Stimulated activated CD4-positive, alpha-beta T cell treated with anti-CD3 and anti-CD28 coated beads, TNF-alpha, amount 100 ng/mL, for 24 hours (primary cell): ENCODE measurements around the gene NMT2.
"Not testable (repeated sequence)": the region's sequence is repeated elsewhere in the genome, so short reads cannot be mapped to it uniquely, and the experiment has no call there.

Source experiments
- DNase-seq, 3 experiments: peaks; one replicate each; pipeline ENCODE4 v3.0.0-alpha.2; 2020; ENCODE audit warnings: low read depth in 3 of 3

Gene NMT2

DNA sequence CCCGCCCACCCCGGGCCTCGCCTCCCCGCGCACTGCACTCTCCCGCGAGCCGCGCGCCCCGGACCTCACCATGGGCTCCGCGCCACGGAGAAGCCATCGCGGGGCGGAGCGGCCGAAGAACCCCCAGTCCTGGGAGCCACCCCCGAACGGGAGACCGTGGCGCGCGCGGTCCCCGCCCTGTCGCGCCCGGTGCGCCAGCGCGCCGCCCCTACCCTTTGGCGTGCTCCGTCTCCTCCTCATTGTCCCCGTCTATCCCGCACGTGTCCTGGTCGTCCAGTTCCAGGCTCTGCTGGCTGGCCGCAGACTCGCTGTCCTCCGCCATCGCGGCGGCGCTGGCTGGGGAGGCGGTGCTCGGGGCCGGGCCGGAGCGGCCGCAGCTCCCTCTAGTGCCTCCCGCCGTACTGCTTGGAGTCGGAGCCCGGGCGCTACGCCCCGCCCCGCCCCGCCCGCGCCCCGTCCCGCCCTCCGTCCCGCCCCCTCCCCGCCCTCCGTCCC lies at the start of gene NMT2:
Gene NMT2, minus strand, starts transcription at position 403 of the 495 bp plus-strand sequence. Its CDS starts 81 bp downstream, at position 322.
- no peak for DNase-seq

- no peak for DNase-seq
Observed at GRCh38 chr10:15216700-15217099, 48.2 kb upstream of the NMT2 start.

DNA sequence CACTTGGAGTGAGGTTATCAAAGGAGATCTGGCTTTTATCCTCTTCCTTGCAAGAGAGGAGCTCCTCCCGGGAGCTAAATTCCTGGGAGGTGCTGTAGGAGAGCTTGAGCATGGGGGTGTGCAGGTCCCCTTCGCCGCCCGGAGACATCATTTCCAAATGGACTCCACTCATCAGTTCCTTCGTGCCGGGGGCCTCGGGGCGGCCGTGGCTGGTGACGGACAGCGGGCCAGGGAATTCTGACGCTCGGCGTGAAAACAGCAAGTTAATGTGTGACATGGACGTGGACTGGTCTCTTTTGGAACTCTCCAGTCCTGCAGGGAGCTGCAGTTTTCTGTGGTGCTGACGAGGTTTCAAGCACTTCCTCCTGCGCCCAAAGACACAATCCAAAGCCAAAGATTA lies 45.7 kb upstream of the NMT2 start:
- DNase-seq = no peak

- no peak for DNase-seq
Observed at GRCh38 chr10:15213461-15213861, 45.0 kb upstream of the NMT2 start.

DNA sequence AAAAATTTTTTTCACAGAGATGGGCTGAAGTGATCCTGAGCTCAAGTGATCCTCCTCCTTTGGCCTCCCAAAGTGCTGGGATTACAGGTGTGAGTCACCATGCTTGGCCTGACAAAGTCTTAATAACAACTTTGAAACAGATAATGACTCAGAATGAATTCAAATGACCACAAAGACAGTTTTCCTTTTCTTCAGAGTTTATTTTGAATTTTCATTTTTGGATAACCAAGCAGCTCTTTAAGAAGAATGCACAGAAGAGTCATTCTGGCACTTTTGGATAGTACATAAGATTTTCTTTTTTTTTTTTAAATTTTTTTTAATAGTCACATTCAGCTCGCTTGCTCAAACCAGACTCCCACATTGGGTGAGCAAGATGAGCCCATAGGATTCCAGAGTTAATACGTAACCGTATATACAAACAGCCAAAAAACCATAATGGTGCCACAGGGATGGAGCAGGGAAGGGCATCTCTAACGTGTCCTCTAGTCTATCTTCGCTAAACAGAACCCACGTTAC lies 43.0 kb upstream of the NMT2 start:
- DNase-seq = no peak

GRCh38 chr10:15210521-15210920 lies 42.0 kb upstream of the NMT2 start:
- DNase-seq = no peak

GRCh38 chr10:15209827-15210509 lies 41.5 kb upstream of the NMT2 start:
- peak; percentile 70 to 75 (median 73) for DNase-seq

GRCh38 chr10:15208221-15208620 lies 39.7 kb upstream of the NMT2 start:
- DNase-seq = no peak

- not testable (repeated sequence) for DNase-seq
Observed at GRCh38 chr10:15207410-15207809, 38.9 kb upstream of the NMT2 start.

DNA sequence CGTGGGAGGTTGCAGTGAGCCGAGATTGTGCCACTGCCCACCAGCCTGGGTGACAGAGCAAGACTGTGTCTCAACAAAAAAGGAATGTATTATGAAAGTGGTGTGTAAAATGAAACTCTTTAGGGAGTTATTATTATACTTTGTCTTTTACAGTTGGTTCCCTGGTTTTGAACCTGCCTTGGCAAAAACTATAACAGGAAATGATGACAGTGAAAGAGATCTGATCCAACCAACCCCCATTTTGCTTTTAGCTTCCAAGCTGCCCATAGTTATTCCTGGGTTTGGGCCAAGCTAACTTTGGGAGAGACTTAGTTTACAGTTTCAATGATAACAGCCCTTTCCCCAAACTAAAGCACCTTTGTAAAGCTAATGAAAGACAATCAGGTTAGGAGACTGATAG lies 34.1 kb upstream of the NMT2 start:
- no peak for DNase-seq

- DNase-seq = not testable (repeated sequence)
Observed at GRCh38 chr10:15202301-15202621, 33.8 kb upstream of the NMT2 start.

GRCh38 chr10:15201589-15202300 lies 33.3 kb upstream of the NMT2 start:
- no peak for DNase-seq

- no peak for DNase-seq
Observed at GRCh38 chr10:15200626-15201025, 32.1 kb upstream of the NMT2 start.

DNA sequence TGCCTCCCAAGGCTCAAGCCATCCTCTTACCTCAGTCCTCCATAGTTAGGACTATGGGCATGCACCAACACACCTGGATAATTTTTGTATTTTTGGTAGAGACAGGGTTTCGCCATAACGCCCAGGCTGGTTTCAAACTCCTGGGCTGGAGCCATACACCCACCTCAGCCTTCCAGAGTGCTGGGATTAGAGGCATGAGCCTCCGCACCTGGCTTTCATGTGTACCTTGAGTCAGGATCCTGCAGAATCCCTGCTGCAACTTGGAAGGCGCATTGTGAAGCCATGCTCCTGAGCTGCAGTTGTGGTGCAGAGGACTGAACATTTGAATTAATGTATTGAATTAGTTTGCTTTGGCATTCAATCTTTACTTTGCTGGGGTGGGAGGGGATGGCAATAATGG lies 29.4 kb upstream of the NMT2 start:
- DNase-seq = no peak

DNA sequence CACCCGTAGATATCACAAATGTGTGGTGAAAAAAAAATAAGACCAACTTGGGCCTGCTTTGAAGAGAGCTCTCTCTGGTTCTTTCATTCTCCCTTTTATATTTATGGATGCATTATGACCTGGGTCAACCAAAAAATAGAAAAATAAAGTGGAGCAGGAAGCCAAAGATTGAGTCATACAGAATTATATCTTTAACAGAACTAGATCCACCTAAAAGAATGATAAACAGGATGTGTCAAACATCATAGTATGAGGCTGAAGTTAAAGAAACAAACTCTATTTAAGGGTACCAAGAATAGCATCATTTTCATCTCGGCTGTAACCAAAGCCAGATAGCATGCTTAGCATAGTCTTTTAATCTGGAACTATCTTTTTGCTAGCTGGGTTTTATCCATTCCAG lies 28.8 kb upstream of the NMT2 start:
- no peak for DNase-seq

DNA sequence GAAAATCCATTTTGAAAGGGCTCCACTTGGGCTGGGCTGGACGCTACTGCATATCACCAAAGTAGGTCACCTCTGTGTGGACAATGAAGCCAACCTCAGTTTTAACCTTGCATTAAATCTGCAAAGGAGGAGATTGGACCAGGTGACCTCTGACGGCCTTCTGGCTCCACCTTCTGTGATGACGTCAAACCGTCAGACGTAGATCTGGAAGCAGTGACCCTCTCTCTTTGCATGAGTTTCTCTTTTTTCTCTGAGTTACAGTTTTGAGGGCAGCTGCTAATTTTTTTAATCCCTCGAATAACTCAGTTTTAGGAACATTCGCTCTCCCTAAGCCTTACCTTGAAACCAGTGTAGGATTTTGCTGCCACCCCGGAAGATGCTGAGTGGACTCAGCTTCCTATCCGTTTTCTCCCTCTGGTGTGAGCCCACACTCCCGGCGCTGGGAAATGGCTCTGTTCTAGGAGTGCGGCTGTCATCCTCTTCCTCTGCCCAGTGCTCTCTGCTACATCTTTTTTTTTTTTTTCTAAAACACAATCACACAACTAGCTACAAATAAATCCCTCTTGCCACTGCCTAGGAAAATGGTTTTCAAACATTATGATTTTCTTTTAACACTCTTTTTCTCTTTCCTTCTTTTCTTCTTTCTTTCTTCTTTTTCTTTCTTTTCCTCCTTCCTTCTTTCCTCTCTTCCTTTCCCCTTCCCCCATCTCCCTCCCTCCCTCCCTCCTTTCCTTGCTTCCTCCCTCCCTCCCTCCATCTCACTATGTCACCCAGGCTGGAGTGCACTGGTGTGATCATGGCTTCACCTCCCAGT lies 27.7 kb upstream of the NMT2 start:
- no peak for DNase-seq

GRCh38 chr10:15189133-15189885 lies 20.8 kb upstream of the NMT2 start:
- no peak for DNase-seq

- DNase-seq = no peak
Observed at GRCh38 chr10:15188603-15189002, 20.1 kb upstream of the NMT2 start.

- no peak for DNase-seq
Observed at GRCh38 chr10:15183689-15184481, 15.4 kb upstream of the NMT2 start.

DNA sequence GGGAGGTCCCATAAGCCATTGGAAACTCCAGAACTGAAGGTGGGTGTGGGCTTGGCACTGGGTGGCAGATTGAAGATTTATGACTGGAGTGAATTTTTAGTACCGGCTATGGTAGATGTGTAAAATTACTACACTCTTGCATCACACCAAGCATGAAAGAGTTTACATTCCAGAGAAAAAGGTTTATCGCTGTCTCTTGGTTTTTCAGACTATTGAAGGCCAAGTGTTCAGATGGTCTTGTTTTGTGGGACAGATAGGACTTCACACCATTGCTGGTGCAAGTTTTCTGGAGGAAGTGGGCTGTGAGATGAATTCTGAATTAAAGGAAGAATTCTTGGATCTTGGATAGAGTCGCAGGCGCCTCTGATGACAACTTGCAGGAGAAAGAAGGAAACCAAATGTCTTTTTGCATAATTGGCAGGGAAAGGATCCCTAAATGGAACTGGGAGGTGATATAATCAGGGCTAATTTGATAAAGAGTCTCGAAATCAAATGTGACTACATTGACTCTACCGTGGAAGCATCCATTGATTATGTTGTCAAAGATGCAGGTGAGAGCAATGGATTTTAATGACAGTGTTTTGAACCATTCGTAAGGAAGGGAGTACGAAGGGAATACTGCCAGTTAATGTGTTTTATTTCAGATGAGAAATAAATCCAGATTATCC lies 14.2 kb upstream of the NMT2 start:
- no peak for DNase-seq
